Medulla oblongata (tissue), 1 donor: ENCODE measurements around the gene CDK6.
A peak's percentile ranks its signal among the peaks of the same experiment; 100 is the strongest.

Source experiments
- DNase-seq: peaks from one replicate; pipeline ENCODE4 v3.0.0-alpha.2; 2015; ENCODE audit errors: extremely low spot score

CDK6 gene

GRCh38 chr7:92847305-92847704 lies 10.9 kb upstream of the CDK6 start:
- no peak for DNase-seq

GRCh38 chr7:92845736-92846135 lies 9.4 kb upstream of the CDK6 start:
- DNase-seq, result no peak

GRCh38 chr7:92843781-92844180 lies 7.4 kb upstream of the CDK6 start:
- no peak for DNase-seq

- no peak for DNase-seq
These were observed 6.8 kb upstream of the CDK6 start for GRCh38 chr7:92843034-92843760.

- no peak for DNase-seq
These were observed 4.8 kb upstream of the CDK6 start for GRCh38 chr7:92841192-92841591.

GRCh38 chr7:92840316-92840715 lies 3.9 kb upstream of the CDK6 start:
- DNase-seq, result no peak

GRCh38 chr7:92839901-92840300 lies 3.5 kb upstream of the CDK6 start:
- no peak for DNase-seq

GRCh38 chr7:92838934-92839333 lies 2.6 kb upstream of the CDK6 start:
- no peak for DNase-seq

- DNase-seq, result no peak
These were observed 802 bp upstream of the CDK6 start for GRCh38 chr7:92837000-92837749.

GRCh38 chr7:92835851-92836488 lies 403 bp downstream of the CDK6 start:
- DNase-seq, result peak; percentile 21

- peak; percentile 56 for DNase-seq
These were observed 1.0 kb downstream of the CDK6 start for GRCh38 chr7:92835261-92835850.

- DNase-seq, result no peak
These were observed 1.7 kb downstream of the CDK6 start for GRCh38 chr7:92834507-92835260.

GRCh38 chr7:92833766-92834506 lies 2.4 kb downstream of the CDK6 start:
- DNase-seq, result peak; percentile 71

- DNase-seq, result peak; percentile 90
These were observed 3.2 kb downstream of the CDK6 start for GRCh38 chr7:92833024-92833765.

GRCh38 chr7:92832534-92833023 lies 3.8 kb downstream of the CDK6 start:
- no peak for DNase-seq

- DNase-seq, result no peak
These were observed 4.4 kb downstream of the CDK6 start for GRCh38 chr7:92831716-92832533.

- DNase-seq, result no peak
These were observed 5.8 kb downstream of the CDK6 start for GRCh38 chr7:92830532-92831110.

GRCh38 chr7:92830027-92830426 lies 6.3 kb downstream of the CDK6 start:
- no peak for DNase-seq
